RWPE2 (cell line): Measurements from ENCODE around the gene HNRNPA0.

ENCODE experiments used
- ATAC-seq: fragments of 200-7000 bp; cut with Tn5 transposase; 3 replicates; pipeline ENCODE4 v1.9.1; 2021; ENCODE audit warnings: low read depth
- DNase-seq: peaks from one replicate; pipeline ENCODE4 v3.0.0-alpha.2; 2020; ENCODE audit warnings: low spot score
- H3K27ac ChIP-seq: fragments of 450-650 bp; 2 replicates; pipeline ENCODE4 v1.5.1; 2017; ENCODE audit warnings: mild to moderate bottlenecking; ENCODE audit not compliant: poor library complexity, severe bottlenecking
- H3K27me3 ChIP-seq: fragments of 250-450 bp; sonication (Bioruptor Pico); 2 replicates; pipeline ENCODE4 v1.5.1; 2021; ENCODE audit warnings: mild to moderate bottlenecking, moderate library complexity; ENCODE audit not compliant: insufficient read depth, poor library complexity, severe bottlenecking
- H3K36me3 ChIP-seq: fragments of 250-450 bp; sonication (Bioruptor Pico); 2 replicates; pipeline ENCODE4 v1.5.1; 2020; ENCODE audit warnings: low read depth, mild to moderate bottlenecking, moderate library complexity
- H3K4me1 ChIP-seq: fragments of 250-450 bp; sonication (Bioruptor Pico); 2 replicates; pipeline ENCODE4 v1.5.1; 2021; ENCODE audit warnings: mild to moderate bottlenecking, moderate library complexity; ENCODE audit not compliant: insufficient read depth, poor library complexity, severe bottlenecking
- H3K4me3 ChIP-seq: fragments of 250-450 bp; sonication (Bioruptor Pico); 2 replicates; pipeline ENCODE4 v1.5.1; 2021; ENCODE audit warnings: mild to moderate bottlenecking, moderate library complexity; ENCODE audit not compliant: severe bottlenecking
- H3K9me3 ChIP-seq: fragments of 250-450 bp; sonication (Bioruptor Pico); 2 replicates; pipeline ENCODE4 v1.5.1; 2021; ENCODE audit warnings: mild to moderate bottlenecking, moderate library complexity; ENCODE audit not compliant: severe bottlenecking
- CTCF ChIP-seq: fragments of 450-650 bp; IDR thresholded peaks from one replicate; pipeline ENCODE4 v1.5.1; 2017; ENCODE audit warnings: mild to moderate bottlenecking, moderate library complexity; ENCODE audit not compliant: poor library complexity, severe bottlenecking

Gene HNRNPA0

GRCh38 chr5:137710086-137710485 lies 44.1 kb downstream of the HNRNPA0 start:
- no peaks in the 10 kb centered on the region for H3K36me3 ChIP-seq
- no peak for DNase-seq
- no peaks in the 10 kb centered on the region for H3K4me1 ChIP-seq
- no peak overlapping the region for H3K27ac ChIP-seq
- no peaks in the 10 kb centered on the region for H3K27me3 ChIP-seq
- ATAC-seq = no peak
- H3K9me3 ChIP-seq = no peaks in the 10 kb centered on the region
- no peak for TF ChIP-seq CTCF
- H3K4me3 ChIP-seq = no peak overlapping the region

- no peak overlapping the region for H3K4me3 ChIP-seq
- TF ChIP-seq CTCF = no peak
- H3K9me3 ChIP-seq = no peaks in the 10 kb centered on the region
- no peaks in the 10 kb centered on the region for H3K36me3 ChIP-seq
- no peaks in the 10 kb centered on the region for H3K27me3 ChIP-seq
- ATAC-seq = no peak
- no peak for DNase-seq
- H3K4me1 ChIP-seq = no peaks in the 10 kb centered on the region
- H3K27ac ChIP-seq = no peak overlapping the region
Measured at GRCh38 chr5:137708796-137709559, 45.2 kb downstream of the HNRNPA0 start.

GRCh38 chr5:137708062-137708461 lies 46.1 kb downstream of the HNRNPA0 start:
- ATAC-seq = no peak
- Histone ChIP-seq H3K4me3 (no peak overlapping the region), H3K27ac (no peak overlapping the region)

GRCh38 chr5:137706841-137707240 lies 47.3 kb downstream of the HNRNPA0 start:
- no peak for TF ChIP-seq CTCF
- Histone ChIP-seq H3K9me3 (no peaks in the 10 kb centered on the region), H3K4me1 (no peaks in the 10 kb centered on the region), H3K4me3 (no peak overlapping the region), H3K27me3 (no peaks in the 10 kb centered on the region), H3K27ac (no peak overlapping the region), H3K36me3 (no peaks in the 10 kb centered on the region)
- ATAC-seq (no peak), DNase-seq (no peak)

More at GRCh38 chr5:137708062-137708461, 46.1 kb downstream of the HNRNPA0 start:
- Histone ChIP-seq H3K36me3 (no peaks in the 10 kb centered on the region), H3K27me3 (no peaks in the 10 kb centered on the region), H3K9me3 (no peaks in the 10 kb centered on the region), H3K4me1 (no peaks in the 10 kb centered on the region)
- DNase-seq = no peak
- TF ChIP-seq CTCF = no peak

- Histone ChIP-seq H3K36me3 (no peaks in the 10 kb centered on the region), H3K4me1 (no peaks in the 10 kb centered on the region), H3K9me3 (no peaks in the 10 kb centered on the region), H3K27ac (no peak overlapping the region), H3K4me3 (no peak overlapping the region), H3K27me3 (no peaks in the 10 kb centered on the region)
- DNase-seq (no peak), ATAC-seq (no peak)
- no peak for TF ChIP-seq CTCF
Measured at GRCh38 chr5:137705106-137705505, 49.1 kb downstream of the HNRNPA0 start.
